Hematopoietic multipotent progenitor cell treated with erythropoietin and hydrocortisone succinate and interleukin-3 and kit ligand, for 15 days (in vitro differentiated cells): ENCODE results near the gene IL15.
"Not testable (repeated sequence)": the region's sequence is repeated elsewhere in the genome, so short reads cannot be mapped to it uniquely, and the experiment has no call there.

Experiments used
- DNase-seq: peaks from one replicate; pipeline ENCODE4 v3.0.0-alpha.2; 2015; ENCODE audit warnings: low spot score

IL15 gene

DNA sequence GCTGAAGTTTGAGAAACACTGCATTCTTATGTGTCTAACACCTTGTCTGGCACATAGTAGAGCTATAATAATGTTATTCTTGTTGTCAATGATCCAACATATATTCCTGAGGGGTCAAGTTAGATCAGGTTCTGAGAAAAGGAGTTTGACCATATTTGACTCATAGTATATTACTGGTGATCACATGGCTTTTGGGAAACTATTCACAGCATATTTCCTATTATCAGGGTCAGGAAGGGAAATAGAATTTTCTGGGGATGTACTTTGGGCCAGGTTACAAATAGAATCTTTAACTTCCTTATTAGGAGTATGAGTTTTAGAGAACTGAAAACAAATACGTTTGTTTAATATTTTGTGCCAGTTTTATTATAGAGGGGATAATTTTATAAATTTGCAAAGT, 11.6 kb downstream of the IL15 start:
- DNase-seq: no peak

DNA sequence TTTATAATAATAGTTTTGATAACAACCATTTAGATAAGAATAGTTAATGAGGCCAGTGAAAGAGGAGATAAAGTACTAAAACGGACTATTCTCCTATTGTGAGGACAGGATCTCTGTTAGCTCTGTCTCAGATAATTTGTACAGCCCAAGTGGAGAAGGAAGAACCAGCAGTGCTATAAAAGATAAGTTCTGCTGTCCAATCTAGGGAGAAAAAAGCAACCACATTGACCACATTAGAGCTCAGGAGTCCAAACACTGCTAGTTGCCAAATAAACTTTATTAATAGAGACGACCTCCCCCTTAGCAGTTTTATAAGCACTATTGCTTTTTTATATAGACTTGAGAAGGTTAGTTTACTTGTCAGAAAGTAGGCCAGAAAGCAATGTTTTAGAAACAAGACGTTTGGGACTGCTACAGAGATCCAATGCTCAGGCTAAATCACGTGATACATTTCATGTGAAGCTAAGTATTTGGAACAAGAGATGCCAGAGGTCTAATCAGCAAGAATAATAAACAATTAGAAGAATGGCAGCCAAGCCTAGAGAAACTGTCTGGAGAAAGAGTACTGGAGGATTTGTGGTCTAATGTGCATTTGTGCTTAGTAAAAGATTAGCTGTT, 15.9 kb downstream of the IL15 start:
- DNase-seq: no peak

DNA sequence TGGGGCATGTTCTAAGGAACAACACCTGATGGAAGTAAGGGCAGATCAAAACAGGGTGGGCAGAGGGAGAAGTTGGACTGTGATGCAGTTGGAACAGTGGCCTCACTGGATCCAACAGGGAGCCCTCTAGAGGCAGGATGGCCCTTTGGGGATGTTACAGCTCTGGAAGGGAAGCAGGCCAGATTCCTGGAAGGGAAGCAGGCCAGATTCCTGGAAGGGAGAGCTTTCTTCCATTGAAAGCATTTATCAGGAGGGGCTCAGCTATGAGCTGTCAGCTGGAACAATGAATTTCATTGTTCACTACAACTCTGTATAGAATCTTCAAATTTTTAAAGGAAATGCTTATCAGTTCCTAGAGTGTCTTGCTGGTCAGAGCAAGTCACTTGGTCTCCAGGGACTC, 17.7 kb downstream of the IL15 start:
- DNase-seq: no peak

GRCh38 chr4:141656031-141656430, 19.6 kb downstream of the IL15 start:
- no peak for DNase-seq

DNA sequence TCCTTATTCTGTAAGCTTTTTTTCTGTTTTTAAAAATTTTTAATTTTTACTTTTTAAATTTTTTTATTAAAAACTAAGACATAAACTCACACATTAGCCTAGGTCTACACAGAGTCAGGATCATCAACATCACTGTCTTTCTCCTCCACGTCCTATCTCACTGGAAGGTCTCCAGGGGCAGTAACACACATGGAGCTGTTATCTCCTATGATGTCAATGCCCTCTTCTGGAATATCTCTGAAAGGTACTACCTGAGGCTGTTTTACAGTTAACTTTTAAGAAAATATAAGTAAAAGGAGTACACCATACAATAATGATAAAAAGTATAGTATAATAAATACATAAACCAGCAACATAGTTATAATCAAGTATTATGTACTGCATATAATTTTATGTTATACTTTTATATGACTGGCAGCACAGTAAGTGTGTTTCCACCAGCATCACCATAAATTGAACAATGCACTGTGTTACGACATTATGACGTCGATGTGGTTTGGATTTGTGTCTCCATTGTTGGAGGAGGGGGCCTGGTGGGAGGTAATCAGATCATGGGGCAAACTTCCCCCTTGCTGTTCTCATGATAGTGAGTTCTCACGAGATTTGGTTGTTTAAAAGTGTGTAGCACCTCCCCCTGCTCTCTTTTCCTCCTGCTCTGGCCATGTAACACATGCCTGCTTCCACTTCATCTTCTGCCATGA, 21.3 kb downstream of the IL15 start:
- no peak for DNase-seq

DNA sequence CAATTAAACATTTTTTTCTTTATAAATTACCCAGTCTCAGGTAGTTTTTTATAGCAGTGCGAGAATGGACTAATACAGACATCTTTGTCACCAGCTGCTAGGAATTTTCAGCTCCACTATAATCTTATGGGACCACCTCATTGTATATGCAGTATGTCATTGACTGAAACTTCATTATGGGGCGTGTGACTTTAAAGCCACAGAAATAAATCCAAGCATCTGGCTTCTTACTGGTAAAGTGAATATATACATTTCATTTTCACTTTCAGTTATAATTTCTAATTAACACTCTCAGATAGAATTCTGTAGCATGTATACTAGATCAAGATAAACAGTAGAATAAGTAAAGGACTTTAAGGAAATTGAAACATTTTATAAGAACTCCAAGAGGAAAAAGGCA, 21.9 kb downstream of the IL15 start:
- no peak for DNase-seq

- no peak for DNase-seq
Observed at GRCh38 chr4:141659539-141659938, 23.2 kb downstream of the IL15 start.

DNA sequence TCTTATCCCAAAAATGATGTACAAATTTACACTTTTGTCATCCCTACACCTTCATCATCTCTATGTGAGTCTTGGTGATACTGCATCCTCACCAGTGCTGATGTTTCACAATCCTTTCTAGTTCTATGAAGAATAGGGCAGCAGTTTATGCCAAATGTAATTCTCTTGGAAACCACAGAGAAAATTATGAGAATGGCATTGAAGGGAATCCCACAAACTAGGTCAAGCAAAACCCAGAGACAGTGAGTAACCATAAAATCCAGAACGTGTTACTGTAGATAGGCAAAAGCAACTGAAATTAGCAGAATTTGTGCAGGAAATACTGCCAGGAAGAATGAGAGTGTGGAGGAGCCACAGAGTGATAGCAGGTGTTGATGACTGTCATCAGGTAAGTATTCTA, 24.5 kb downstream of the IL15 start:
- DNase-seq: no peak

DNA sequence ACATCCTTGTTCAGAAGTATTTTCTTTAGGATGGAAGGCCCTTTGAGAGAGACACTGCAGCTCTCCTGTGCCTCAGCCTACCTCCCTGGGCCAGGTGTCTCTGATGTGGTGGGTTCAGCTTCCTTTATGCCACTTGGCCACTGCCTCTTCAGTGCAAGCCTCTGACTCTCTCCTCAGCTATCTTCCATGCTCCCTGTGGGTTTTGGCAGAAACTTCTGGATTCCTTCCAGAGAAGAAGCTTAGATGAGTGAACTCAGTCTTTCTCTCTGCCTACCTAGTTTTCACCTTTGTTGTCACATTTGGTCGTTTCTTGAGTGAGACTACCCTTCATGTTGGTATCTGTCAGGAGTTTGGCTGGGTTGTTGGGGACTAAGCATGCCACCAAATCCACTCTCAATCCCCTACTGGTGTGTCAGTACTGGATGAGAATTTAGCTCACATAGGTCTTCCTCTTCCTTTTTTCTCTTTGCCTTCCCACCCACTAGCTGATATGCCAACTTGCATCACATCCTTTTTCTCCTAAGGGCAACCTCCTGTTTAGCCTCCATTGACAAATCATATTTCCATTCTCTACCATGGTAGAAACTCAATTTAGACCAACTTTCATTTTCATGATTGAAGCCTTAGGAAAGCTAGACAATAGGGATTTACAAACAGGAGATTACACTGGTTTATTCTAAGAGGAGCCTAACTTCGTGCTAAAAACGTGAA, 32.0 kb downstream of the IL15 start:
- no peak for DNase-seq

DNA sequence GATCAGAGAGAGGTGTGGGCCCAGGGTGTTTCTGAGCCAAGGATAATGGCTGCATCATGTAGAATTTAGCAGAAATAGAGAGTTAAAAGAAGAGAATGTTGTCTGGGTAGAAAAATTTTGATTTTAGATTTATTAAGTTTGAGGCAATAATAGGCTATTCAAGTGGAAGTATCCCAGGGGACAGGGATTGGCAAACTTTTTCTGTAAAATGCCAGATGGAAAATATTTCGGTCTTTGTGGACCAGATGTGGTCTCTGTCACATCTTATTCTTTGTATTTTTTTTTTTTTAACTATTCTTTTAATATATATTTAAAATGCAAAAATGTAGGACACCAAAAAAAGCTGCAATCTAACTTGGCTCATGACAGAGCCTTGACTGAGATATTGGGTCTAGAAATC, 33.1 kb downstream of the IL15 start:
- DNase-seq: no peak

DNA sequence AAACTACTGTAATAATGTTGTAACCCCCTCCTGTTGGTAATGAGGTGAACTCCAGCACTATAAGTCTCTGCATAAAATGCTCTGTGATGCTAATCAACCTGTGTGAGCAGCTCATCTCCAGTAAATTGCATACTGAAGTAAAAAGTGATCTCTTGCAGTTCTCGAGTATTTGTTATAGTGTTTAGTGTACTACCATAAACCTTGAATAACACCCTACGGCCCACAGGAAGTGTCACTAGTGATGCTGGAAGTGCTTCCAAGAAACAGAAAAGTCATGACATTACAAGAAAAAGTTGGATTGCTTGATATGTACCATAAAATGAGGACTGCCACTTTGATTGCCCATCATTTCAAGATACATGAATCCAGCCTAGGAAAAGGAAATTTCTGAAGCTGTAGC, 39.0 kb downstream of the IL15 start:
- no peak for DNase-seq

GRCh38 chr4:141676087-141676670, 39.8 kb downstream of the IL15 start:
- no peak for DNase-seq

DNA sequence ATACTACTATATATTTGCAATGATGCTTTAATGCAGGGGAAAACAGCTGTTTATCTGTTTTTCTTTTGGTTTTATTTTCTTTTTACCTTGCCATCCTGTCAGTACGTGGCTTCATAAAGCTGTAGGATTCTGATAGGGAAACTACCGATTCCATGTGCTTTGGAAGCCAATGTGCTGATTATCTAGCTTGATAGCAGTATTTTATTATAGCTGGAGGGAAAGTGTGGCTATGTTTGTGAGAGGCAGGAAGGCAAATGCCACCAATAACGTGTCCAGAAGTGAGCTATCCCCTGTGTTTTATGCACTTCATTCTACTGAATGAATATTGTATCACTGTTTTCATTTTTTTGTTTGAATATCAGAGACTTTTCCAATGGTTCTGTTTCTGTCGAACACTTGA, 43.7 kb downstream of the IL15 start:
- no peak for DNase-seq

GRCh38 chr4:141684785-141685184, 48.4 kb downstream of the IL15 start:
- DNase-seq: no peak

- no peak for DNase-seq
Observed at GRCh38 chr4:141686146-141686775, 49.9 kb downstream of the IL15 start.

DNA sequence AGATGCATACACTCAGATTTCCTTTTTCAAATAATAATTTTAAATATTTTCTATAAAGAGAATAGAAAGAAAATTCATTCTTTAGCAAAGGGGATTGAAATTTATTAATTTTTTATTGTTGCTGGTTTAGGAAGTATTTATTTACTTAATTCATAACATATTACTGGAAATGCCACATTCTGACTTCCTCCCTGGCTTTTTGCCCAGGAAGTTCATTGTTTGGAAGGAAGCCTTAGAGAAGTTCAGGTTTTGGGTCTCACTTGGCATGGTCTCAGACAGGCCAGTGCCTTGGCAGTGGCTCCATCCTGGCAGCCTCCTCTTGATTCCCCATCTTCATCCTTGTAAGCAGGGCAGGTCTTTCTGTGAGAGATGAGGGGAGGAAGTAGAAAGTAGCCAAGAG, 50.5 kb downstream of the IL15 start:
- no peak for DNase-seq

GRCh38 chr4:141689726-141690296, 53.4 kb downstream of the IL15 start:
- DNase-seq: not testable (repeated sequence)

GRCh38 chr4:141691247-141691646, 54.9 kb downstream of the IL15 start:
- not testable (repeated sequence) for DNase-seq

DNA sequence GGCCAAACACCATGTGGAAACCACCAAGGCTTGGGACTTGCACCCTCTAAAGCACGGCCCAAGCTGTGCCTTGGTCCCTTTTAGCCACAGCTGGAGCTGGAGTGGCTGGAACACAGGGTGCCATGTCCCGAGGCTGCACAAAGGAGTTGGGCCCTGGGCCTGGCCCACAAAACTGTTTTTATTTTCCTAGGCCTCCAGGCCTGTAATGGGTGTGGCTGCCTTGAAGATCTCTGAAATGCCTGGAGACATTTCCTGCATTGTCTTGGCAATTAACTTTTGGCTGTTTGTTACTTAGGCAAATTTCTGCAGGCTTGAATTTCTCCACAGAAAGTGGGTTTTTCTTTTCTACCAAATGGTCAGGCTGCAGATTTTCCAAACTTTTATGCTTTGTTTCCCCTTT, 55.7 kb downstream of the IL15 start:
- DNase-seq: no peak

DNA sequence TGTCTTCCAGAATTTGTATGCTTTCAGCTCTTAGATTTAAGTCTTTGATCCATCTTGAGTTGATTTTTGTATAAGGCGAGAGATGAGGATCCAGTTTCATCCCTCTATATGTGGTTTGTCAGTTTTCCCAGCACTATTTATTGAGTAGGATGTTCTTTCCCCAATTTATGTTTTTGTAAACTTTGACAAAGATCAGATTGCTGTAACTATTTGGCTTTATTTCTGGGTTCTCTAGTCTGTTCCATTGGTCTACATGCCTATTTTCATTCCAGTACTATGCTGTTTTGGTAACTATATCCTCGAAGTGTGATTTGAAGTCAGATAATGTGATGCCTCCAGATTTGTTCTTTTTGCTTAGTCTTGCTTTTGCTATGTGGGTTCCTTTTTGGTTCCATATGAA, 60.7 kb downstream of the IL15 start:
- DNase-seq: no peak

- DNase-seq: no peak
Observed at GRCh38 chr4:141702472-141703182, 66.2 kb downstream of the IL15 start.

DNA sequence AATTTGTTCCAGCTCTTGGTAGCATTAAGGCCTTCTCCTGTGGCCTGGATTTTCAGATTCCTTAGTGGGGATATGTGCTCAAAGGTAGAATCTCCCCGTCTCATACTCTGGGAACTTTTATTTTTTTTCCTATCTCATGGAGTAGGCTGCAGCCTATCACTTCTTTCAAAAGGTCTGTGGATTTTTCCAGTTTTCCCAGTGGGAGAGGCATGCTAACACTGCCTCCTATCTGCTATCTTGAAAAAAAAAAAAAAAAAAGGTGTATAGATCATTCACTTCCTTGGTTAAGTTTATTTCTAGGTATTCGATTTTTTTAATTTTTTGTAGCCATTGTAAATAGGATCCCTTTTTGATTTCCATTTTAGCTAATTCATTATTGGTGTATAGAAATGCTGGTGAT, 67.1 kb downstream of the IL15 start:
- DNase-seq: no peak
